ENCODE results near the gene UNKL.

GRCh38 chr16:1342526-1343427, 71.7 kb downstream of the UNKL start:
- peak; percentile 23 for TF ChIP-seq CTCF (IDR thresholded peaks at IDR 0.05)
- no peak for TF ChIP-seq ZFX (IDR thresholded peaks at IDR 0.05; ENCODE audit: borderline replicate concordance)

All from 22Rv1 (cell line).